Stimulated activated CD4-positive, alpha-beta T cell treated with anti-CD3 and anti-CD28 coated beads, Interleukin-12 subunit alpha, Interleukin-12 subunit beta, amount 100 ng/mL, for 24 hours (primary cell): ENCODE results near the gene PEF1.

ENCODE experiments used
- DNase-seq, 2 experiments: peaks; one replicate each; pipeline ENCODE4 v3.0.0-alpha.2; 2020; ENCODE audit warnings: low read depth in 2 of 2

PEF1 gene

DNA sequence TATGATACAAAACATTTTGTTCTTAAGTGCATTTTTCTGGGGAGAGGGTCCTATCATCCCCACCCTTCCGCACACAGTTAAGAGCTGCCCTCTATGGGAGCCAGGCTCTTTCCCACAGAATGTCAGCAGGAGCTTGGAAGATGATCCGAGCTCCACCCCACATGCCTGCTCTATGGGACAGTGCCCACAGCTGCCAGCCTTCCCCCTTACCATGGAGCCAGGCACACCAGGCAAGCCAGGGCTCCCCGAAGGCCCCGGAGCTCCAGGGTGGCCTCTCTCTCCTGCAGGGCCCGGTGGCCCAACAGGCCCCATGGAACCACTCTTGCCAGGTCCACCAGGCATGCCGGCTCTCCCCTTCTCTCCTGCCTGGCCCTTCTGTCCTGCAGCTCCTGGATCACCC, 10.4 kb upstream of the PEF1 start:
- no peak for DNase-seq

DNA sequence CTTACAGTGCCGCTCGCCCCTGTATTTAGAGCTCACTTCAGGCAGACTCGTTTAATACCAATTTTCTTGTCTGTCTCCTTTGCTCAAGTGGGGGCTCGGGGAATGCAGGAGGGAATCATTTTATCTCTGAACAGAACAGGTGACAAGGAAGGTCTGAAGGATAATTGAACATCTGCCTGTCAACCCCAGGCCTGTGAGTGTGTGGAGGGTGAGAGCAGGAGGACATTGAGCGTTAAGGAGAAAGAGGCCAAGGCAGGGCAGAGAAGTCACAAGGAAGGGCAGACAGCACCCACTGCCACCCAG, 9.7 kb upstream of the PEF1 start:
- DNase-seq, result no peak

DNA sequence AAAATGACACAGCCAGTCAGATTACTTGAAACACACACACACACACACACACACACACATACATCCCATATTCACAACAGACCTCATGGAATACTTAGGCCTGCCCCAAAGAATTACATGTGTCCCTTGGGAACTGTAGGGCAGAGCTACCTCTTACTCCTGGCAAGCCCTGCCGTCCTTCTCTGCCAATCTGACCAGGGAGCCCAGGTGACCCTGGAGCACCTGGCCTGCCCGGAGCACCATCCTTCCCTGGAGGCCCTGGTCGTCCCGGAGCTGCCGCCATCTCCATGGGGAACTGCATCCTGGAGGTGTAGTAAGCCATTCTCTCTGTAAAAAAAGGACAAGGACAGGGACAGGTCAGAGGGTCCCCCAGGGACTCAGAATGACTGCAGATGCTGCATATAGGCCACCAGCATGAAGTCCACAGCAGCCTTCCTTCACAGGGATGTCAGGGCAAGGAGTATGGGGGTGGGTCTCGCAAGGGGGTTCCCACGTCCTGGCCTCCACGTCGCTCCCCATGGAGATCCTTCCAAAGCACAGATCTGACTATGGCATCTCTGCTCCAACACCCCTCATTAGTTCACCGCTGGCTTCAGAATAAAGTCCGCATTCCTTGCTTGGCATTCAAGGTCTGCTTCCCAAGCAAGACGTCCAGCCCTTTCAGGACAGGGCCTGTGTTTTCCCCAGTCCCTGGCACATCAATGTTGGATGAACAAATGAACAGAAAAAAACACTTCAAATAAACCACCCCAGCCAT, 9.2 kb upstream of the PEF1 start:
- DNase-seq, result no peak

DNA sequence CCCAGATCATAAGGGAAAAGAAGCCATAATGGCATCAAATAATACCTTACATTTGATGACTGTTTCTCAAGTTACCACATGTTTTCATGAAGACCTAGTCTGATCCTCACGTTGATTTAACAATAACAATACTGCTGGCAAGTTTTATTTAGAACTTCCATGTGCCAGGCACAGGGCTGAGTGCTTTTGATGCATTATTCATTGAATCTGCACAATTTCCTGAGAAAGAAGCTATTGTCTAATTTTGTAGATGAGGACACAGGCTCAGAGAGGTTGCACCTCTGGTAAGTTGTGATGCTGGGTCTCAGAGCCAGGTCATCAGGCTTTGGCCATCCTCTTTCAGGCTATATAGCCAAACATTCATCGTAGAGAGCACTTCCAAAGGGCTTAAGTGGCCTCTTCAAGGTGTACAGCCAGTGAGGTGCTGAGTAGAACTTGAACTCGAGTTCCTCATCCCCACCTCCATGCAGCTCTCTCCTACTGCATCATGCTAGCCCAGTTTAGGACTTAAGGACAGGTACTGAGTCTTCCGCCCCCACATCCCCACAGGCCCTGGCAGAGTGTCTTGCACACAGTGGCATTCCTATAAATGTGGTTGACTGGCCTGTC, 8.3 kb upstream of the PEF1 start:
- DNase-seq, result no peak

DNA sequence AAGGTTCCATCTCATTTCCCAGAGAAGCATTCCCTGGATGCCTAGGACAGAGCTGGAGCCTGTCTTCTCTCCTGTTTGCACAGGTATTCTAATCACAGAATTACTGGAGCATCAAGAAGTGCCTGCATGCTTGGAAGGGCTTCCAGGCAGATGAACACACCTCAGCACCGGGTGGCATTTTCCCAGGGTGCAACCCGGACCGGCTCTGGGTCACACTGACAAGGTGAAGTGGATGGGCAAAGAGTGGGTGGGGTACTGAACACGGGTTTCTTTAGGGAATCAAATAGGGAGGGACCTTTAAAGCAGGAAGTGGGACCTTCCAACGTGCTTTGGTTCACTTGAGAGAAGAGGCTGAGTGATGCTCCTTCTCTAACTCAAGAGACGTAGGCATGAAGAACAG, 7.1 kb upstream of the PEF1 start:
- DNase-seq, result no peak

DNA sequence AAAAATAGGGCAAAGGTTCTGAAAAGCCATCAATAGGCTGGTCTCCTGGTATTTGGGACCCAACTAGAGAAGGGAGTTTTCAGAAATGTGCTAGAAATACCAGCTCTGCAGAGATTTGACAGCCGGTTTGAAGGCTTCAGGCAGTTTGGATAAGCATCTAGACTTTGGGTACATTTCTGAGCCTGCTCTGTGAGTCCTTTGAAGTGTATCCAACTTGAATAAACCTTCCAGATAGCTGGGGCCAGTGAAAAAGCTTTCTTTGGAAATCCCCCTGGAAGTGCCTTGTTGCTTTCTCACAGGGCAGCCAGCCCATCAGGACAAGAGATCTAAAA, 6.4 kb upstream of the PEF1 start:
- no peak for DNase-seq

DNA sequence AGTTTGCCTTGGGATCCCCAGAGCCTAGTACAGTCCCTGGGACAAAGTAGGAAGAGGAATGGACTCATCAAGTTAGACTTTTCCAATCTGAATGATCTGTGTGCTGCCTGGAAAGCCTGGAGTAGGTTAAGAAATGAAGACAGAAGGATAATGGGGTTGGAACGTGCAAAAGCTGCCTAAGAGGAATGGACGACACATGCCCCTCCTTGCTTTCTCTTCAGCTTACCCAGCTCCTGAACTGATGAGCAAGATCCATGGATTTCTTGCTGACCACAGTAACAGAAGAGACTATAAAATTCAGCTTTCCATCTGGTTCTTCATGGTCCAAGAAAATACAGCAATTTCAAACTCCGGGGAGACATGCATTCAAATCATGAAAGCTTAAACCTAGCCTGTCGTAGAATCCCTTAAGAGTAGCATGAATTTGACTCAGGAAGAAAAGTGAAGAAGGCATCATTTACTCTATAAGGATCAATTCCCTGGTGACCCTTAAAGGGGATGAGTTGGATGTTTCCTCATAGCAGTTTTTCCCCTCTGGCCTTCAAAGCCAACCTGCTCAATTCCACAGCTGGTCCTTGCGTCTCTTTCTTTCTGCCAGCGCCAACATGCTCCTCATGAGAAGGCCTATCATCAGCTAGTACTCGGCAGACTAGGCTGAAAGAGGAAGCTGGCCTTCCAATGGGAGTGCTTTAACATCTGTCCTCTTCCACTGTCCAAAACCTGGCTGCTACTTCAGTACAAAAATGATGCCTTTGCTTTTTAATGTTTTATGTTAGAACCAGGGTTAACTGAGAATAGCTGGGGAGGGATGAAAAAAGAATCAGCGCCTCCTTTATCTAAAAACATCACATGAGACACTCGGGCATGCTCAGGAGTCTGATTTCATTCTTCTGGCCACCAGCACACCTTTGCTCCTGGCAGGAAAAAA, 5.7 kb upstream of the PEF1 start:
- no peak for DNase-seq

DNA sequence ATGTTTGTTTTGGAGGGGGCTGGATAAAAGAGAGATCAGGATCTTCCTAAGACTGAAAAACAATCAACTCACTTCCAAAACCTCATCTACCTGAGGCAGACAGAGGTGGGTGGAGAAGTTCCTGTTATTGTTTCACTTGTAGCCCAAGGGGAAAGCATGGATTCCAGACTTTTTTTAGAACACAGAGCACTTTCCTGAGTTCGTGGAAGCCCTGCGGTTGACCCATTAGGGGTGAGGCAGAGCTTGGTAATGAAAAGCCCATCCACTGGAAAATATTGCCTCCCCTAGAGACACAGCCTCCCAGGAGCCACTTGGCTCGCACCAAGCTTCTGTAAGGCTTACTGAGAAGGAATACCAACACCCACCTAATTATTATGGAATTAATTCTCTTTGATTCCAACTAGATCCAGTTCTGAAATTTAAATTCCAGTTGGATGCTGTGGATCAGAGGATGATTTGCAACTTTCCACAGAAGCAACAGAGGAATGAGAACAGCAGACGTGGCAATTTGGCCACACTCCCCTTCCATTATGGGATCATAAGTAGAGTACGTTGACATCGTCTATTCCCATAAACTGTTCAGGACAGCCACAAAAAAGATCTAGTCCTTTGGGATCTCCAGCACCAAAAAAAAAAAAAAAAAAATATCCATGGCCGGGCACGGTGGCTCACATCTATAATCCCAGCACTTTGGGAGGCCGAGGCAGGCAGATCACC, 4.1 kb upstream of the PEF1 start:
- no peak for DNase-seq

DNA sequence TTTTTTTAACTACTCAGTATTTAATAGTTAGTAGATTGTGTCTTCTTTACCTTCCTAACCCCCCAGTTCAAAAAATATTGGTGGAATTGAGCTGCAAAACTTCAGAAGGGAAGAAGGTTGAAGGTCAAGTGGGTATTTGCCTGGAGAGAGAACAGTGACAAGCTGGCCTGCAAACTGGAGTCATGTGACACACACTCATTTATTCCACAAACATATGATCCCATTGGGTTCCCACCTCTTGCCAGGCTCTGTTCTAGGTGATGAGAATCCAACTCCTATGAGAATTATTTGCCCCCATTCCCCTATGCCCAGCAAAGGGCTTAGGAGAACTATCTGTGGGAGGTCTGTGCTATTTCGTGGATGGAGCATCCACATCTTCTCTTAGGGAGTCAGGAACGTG, 3.5 kb upstream of the PEF1 start:
- no peak for DNase-seq

DNA sequence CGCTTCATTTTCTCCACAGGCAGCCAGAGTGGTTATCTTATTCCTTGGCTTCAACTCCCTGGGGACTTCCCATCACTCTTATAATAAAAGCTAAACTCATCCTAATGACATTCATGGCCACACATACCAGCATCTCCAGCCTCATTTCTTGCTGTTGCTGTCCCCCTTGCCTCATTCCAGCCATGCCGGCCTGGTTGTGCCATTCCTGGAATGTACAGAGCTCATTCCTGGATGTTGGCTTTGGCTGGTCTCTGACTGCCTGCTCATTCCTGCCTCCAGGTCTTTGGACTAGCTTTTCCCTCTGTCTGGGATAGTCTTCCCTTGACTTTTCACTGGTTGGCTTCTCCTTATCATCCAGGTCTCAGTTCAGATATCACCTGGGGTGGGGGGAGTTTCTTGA, 2.4 kb upstream of the PEF1 start:
- DNase-seq, result no peak

DNA sequence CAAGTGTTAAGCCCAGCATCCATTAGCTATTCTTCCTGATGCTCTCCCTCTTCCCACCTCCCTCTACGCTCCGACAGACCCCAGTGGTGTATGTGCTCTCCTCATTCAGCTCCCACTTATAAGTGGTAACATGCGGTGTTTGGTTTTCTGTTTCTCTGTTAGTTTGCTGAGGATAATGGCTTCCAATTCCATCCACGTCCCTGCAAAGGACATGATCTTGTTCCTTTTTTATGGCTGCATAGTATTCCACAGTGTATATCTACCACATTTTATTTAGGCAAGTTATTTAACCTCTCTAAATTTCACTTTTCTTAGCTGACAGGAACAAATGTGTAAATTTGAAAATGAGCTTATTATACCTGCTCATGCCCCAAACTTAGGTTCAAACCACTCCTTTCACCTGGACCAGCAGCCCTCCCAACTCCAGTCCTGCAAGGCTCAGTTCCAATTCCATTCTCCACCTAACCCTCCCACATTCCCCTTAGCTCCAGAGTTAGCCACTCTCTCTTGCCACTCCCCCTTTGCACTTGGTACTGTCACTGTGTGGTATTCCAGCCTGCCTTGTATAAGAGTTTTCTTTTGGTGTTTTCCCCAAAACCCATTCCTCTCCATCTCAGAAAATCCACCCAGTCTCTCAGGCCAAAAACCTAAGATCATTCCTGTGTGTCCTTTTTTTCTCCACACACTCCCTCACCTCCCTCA, 1.7 kb upstream of the PEF1 start:
- no peak for DNase-seq

DNA sequence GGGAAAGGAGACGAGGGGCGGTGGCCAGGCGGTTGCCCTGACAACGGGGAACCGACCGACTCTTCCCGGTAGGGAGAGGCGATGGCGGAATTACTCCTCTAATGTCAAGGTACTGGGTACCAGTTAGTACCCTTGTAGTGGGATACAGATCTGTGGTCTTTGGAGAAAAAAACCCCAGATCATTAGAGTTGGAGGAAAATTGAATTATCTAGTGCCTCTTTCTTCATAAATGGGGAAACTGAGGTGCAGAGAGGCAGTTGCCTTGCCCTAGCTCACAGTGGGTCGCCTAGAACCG, 545 bp upstream of the PEF1 start:
- DNase-seq, result no peak

DNA sequence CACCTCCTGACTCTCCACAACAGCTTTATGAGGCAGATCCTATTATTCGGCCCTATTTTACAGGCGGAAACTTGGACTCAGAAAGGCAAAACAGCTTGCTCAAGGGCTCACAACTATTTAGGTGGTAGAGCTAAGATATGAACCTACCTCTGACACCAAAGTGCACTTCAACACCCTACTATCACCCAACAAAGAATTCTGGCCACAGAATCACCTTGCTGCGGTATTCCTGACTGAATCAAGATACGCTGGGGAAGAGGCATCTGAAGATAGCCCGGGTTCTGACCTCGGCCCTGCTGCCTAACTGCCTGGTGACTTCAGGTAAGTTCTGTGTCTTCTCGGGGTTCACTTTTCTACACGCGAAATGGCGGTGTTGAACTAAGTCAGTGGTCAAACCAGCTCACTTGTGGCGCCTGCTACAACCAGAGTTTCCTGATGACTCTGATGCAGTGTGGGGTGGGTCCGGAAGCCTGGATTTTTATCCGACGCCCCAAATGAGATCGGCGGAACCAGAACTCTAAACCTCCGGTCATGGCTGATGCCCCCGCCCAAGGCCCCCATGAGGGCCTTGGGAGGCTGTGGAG, 608 bp downstream of the PEF1 start:
- no peak for DNase-seq

DNA sequence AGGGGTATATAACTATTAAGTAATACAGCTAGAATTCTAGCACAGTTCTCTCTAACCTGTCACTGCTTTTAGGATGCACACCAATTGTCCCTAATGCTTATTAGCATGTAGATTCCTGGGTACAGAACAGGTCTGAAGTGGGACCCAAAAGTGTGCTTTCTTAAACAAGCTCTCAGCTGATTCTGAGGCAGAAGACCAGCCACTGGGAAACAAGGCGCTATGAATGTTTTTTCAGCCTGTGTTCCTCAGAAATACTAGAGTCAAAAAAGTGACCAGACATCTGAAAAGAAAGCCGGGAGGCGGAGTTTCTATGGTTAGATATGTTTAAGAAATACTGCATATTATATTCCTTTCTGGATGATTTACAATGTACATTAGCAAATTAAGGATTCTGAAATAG, 1.8 kb downstream of the PEF1 start:
- no peak for DNase-seq

DNA sequence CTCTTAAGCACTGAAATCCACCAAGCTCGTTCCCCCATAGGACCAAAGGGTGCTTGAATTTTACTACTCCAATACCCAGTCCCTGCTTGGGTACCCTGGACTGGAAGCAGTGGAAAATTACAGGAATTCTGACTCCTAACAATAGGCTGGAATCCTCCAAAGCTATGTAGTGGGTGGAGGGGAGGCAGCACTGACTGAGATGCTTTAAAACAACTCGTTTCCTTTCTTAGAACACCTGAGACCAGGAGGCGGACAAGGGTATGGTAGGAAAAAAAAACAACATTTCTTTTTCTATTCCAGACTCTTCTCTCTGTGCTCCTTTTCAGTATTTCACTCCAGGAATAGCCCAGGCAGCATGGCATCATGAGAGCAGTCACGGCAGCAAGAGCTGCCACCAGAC, 2.3 kb downstream of the PEF1 start:
- no peak for DNase-seq

DNA sequence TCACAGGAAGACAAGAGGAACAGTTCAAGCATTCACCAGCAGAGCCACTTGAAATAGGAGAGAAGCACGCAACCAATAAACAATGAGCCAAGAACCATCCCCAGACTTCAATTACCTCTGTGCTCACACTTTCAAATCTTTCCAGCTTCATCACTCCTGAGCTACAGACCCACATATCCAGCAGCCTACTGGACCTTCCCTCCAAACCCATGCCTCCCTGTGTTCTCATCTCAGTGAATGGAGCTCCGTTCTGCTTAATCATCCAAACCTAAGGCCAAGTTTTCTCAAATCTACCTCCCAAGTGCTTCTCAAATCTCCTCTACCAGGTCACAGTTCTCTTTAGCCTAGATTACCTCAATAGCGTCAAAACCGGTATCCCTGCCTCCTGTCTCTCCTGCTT, 3.7 kb downstream of the PEF1 start:
- DNase-seq, result no peak

DNA sequence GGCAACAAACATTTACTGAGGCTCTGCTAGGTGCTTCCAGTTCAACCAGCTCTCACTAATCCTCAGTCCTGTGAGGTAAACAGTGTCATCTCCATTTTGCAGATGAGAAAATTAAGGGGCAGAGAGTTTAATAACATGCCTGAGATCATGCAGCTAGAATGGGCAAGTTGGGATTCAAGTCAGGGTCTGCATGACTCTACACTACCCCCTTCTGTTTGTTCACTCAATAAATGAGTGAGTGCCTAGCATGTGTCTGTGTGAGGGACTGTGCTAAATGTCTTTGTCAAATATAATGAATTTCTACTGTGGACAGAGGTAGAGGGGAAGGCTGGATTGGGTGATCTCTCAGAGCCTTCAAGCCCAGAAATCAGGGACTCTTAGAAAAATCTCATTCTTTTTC, 4.5 kb downstream of the PEF1 start:
- DNase-seq, result no peak

DNA sequence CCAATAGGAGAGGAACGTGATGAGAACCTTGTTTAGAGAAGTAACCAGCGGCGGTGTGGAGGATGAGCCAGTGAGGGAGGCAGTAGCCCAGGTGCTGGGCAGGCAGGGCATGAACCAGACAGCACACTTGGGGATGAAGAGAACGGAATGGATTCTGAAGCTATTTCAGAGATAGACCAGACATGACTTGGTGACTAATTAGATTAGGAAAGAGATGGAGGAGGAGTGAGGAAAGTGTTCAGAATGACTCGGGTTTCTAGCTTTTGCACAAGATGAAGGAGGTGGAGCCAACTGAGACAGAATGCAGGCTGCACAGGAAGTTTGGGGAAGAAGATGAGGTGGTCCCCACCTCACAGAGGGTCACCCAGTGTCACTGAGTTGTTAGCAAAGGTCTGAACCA, 5.1 kb downstream of the PEF1 start:
- DNase-seq, result no peak

DNA sequence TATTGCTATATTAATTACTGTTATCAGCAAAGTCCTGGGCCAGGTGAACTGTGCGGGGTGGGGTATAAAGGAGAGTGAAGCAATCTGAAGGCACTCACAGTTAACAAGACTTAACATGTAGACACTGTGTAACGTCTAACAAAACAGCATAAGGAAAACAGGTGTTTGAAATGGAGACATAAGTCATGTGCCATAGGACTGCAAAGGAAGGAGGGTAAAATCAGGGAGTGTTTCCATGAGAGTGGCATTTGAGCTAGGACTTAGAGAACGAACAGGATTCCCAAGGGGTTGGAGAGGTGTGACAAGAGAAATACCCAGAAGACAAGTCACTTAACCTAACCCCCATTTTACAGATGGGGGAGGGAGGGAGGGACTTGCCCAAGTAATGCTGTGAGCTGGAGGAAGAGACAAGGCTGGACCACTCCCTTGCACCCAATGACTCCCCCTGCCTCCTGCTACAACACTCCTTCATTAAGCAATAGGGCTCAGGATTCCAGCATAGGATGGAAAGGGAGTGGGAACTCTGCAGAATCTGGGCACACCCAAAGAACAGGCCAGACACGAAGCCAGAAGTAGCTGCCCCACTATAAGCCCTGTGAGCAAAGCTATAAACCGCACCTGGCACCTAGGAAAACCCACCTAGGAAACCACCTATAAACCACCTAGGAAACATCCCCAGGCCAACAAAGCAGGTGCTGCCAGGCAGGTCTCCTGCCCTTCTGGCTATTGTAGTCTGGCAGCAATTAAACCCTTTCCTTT, 6.6 kb downstream of the PEF1 start:
- DNase-seq, result no peak

DNA sequence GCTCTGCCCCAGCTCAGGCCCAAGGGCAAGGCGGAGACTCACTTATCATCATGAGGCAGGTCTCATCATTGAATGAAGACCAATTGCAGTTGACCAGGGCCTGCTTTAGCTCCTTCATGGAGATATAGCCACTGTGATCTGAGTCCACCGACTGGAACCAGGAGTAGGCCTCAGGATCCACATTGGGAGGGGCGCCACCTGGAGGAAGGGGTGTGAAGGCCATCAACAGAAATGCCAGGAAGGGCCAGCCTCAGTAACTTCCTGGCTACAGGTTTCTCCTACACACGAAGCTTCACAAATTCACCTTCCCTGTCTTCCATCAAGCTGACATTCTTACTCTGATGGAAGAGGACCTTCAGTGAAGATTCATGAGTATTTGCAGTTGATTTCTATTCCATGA, 11.6 kb downstream of the PEF1 start:
- peak in 1 of 2 experiments; percentile 26 for DNase-seq

DNA sequence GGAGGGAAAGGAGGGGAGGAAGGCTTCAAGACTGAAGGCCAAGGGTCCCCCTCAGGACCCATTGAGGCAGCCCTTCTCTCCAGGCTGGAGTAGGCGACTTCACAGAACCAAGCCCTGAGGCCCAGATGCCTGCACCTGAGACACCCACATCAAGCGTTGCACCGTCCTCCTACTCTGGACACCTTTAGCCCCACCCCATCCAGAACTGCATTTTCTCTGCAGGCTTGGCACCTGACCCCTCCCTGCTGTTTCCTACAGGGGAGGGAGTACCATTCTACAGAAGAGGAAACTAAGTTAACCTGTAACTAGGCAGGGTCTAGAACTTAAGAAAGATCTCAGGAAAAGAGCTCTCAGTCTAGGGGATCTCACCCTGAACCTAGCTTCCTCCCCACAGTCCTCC, 12.0 kb downstream of the PEF1 start:
- DNase-seq, result no peak
